DND-41 (cell line): ENCODE data around the gene BMP7.

Source experiments
- ATAC-seq: fragments of 200-7000 bp; cut with Tn5 transposase; 3 replicates; pipeline ENCODE4 v1.9.1; 2021; ENCODE audit warnings: low read depth; ENCODE audit not compliant: insufficient read depth
- DNase-seq: peaks from one replicate; pipeline ENCODE4 v3.0.0-alpha.2; 2020
- H2AFZ ChIP-seq: 2 replicates; pipeline ENCODE4 v1.6.0; 2012; ENCODE audit warnings: low read depth, low read length
- H3K27ac ChIP-seq: 2 replicates; pipeline ENCODE4 v1.5.1; 2012; ENCODE audit warnings: low read length, inconsistent platforms
- H3K27me3 ChIP-seq: fragments of 200-600 bp; sonication (generic); 2 replicates; pipeline ENCODE4 v1.6.0; 2012; ENCODE audit warnings: low read length, mild to moderate bottlenecking, inconsistent platforms; ENCODE audit not compliant: insufficient read depth, poor library complexity
- H3K36me3 ChIP-seq: 2 replicates; pipeline ENCODE4 v1.5.1; 2012; ENCODE audit warnings: low read length, inconsistent platforms; ENCODE audit not compliant: insufficient read depth
- H3K4me1 ChIP-seq: 2 replicates; pipeline ENCODE4 v1.5.1; 2012; ENCODE audit warnings: mild to moderate bottlenecking, low read length; ENCODE audit not compliant: insufficient read depth
- H3K4me2 ChIP-seq: 2 replicates; pipeline ENCODE4 v1.6.0; 2012; ENCODE audit warnings: mild to moderate bottlenecking, moderate library complexity, low read length, inconsistent platforms; ENCODE audit not compliant: insufficient read depth
- H3K4me3 ChIP-seq, 2 experiments: fragments of 200-600 bp in 1 of 2; shearing (Covaris generic) in 1 of 2; 2 replicates each; pipeline ENCODE4 v1.5.1; 2012 to 2016; ENCODE audit warnings: inconsistent platforms in 2 of 2, low read length in 2 of 2, mild to moderate bottlenecking in 2 of 2, low read depth in 1 of 2, moderate library complexity in 1 of 2
- H3K79me2 ChIP-seq: 2 replicates; pipeline ENCODE4 v1.6.0; 2012; ENCODE audit warnings: low read length, inconsistent platforms; ENCODE audit not compliant: insufficient read depth
- H3K9ac ChIP-seq: 2 replicates; pipeline ENCODE4 v1.6.0; 2012; ENCODE audit warnings: low read depth, mild to moderate bottlenecking, inconsistent platforms, low read length, moderate library complexity
- H3K9me3 ChIP-seq: 2 replicates; pipeline ENCODE4 v1.5.1; 2012; ENCODE audit warnings: low read length, moderate library complexity, mild to moderate bottlenecking, inconsistent platforms; ENCODE audit not compliant: insufficient read depth, severe bottlenecking
- H4K20me1 ChIP-seq: 2 replicates; pipeline ENCODE4 v1.6.0; 2012; ENCODE audit warnings: low read length; ENCODE audit not compliant: insufficient read depth
- EZH2 ChIP-seq: IDR thresholded peaks from 3 replicates; pipeline ENCODE4 v1.6.1; 2012; ENCODE audit warnings: borderline replicate concordance, low read depth, mild to moderate bottlenecking, moderate library complexity, low read length, inconsistent platforms; ENCODE audit not compliant: severe bottlenecking
- TF ChIP-seq, protein P1 (sequence below): IDR thresholded peaks from 2 replicates; pipeline ENCODE4 v1.5.1; 2012; ENCODE audit warnings: borderline replicate concordance, low read length, moderate library complexity, mild to moderate bottlenecking; ENCODE audit not compliant: poor library complexity, severe bottlenecking; ENCODE audit errors: extremely low read depth

Gene BMP7

DNA sequence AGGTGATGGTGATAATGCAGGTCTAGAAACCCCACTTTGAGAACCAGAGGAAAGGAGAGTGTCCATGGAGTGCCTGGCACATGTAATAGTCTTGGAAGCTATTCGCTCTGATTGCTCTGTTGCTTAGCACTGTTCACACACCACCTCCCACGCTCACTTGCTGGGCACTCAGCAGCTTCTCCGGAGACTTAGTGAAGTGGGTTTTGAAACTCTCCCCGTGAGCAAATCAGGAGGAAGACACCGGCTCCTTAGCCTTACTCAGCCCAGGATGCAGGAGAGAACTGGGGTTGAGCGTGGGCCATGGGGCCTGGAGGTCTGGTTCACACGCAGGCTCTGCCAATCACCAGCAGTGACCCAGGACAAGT lies 22.2 kb downstream of the BMP7 start:
- Histone ChIP-seq H3K9ac (no peak overlapping the region), H3K27ac (no peak overlapping the region), H3K4me3 (no peak overlapping the region), H3K27me3 (no peaks in the 10 kb centered on the region), H3K36me3 (no peaks in the 10 kb centered on the region), H3K79me2 (no peaks in the 10 kb centered on the region), H2AFZ (no peak overlapping the region), H3K4me2 (no peak overlapping the region), H3K4me1 (peaks cover 19% of the 10 kb centered on the region), H3K9me3 (no peaks in the 10 kb centered on the region), H4K20me1 (no peaks in the 10 kb centered on the region)
- no peak for TF ChIP-seq EZH2
- TF ChIP-seq, protein P1, sequence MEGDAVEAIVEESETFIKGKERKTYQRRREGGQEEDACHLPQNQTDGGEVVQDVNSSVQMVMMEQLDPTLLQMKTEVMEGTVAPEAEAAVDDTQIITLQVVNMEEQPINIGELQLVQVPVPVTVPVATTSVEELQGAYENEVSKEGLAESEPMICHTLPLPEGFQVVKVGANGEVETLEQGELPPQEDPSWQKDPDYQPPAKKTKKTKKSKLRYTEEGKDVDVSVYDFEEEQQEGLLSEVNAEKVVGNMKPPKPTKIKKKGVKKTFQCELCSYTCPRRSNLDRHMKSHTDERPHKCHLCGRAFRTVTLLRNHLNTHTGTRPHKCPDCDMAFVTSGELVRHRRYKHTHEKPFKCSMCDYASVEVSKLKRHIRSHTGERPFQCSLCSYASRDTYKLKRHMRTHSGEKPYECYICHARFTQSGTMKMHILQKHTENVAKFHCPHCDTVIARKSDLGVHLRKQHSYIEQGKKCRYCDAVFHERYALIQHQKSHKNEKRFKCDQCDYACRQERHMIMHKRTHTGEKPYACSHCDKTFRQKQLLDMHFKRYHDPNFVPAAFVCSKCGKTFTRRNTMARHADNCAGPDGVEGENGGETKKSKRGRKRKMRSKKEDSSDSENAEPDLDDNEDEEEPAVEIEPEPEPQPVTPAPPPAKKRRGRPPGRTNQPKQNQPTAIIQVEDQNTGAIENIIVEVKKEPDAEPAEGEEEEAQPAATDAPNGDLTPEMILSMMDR: no peak
- no peak for DNase-seq
- ATAC-seq: no peak

- H4K20me1 ChIP-seq: no peaks in the 10 kb centered on the region
- no peaks in the 10 kb centered on the region for H3K9me3 ChIP-seq
- no peaks in the 10 kb centered on the region for H3K36me3 ChIP-seq
- no peak overlapping the region for H3K4me2 ChIP-seq
- DNase-seq (no peak), ATAC-seq (no peak)
- no peak overlapping the region for H3K4me3 ChIP-seq
- no peak overlapping the region for H2AFZ ChIP-seq
- no peak overlapping the region for H3K9ac ChIP-seq
- no peak overlapping the region for H3K27ac ChIP-seq
- no peaks in the 10 kb centered on the region for H3K27me3 ChIP-seq
- H3K79me2 ChIP-seq: no peaks in the 10 kb centered on the region
- peaks cover 16% of the 10 kb centered on the region for H3K4me1 ChIP-seq
- TF ChIP-seq EZH2: no peak
- TF ChIP-seq, protein P1: no peak
Observed at GRCh38 chr20:57243480-57244220, 22.8 kb downstream of the BMP7 start.

- H3K27me3 ChIP-seq: no peaks in the 10 kb centered on the region
- peaks cover 5% of the 10 kb centered on the region for H3K4me1 ChIP-seq
- no peak overlapping the region for H3K9ac ChIP-seq
- H3K27ac ChIP-seq: no peak overlapping the region
- no peak overlapping the region for H3K4me2 ChIP-seq
- no peaks in the 10 kb centered on the region for H3K79me2 ChIP-seq
- no peaks in the 10 kb centered on the region for H3K36me3 ChIP-seq
- H4K20me1 ChIP-seq: no peaks in the 10 kb centered on the region
- no peak for ATAC-seq
- H2AFZ ChIP-seq: no peak overlapping the region
- TF ChIP-seq EZH2: no peak
- TF ChIP-seq, protein P1: no peak
- no peak for DNase-seq
- H3K4me3 ChIP-seq: no peak overlapping the region
- H3K9me3 ChIP-seq: no peaks in the 10 kb centered on the region
Observed at GRCh38 chr20:57242414-57242813, 24.0 kb downstream of the BMP7 start.
